Upper lobe of left lung (tissue), 4 donors: ENCODE data around the gene PARD6A.

Experiments
- CTCF ChIP-seq, 6 experiments: fragments of 450-650 bp in 4 of 6; fragments of 200-600 bp in 2 of 6; sonication (generic) in 2 of 6; IDR thresholded peaks; one replicate each; pipeline ENCODE4 v1.5.1; 2016 to 2019; ENCODE audit warnings: antibody characterized with exemption in 6 of 6
- POLR2A ChIP-seq, 4 donors: fragments of 450-650 bp; IDR thresholded peaks; one replicate each; pipeline ENCODE4 v1.5.1; 2016 to 2017; ENCODE audit warnings: antibody characterized with exemption in 4 of 4, mild to moderate bottlenecking in 2 of 4
- POLR2AphosphoS5 ChIP-seq, 2 donors: sonication (generic); formaldehyde crosslinking; IDR thresholded peaks; one replicate each; pipeline ENCODE4 v1.5.1; 2017; ENCODE audit warnings: antibody characterized with exemption in 2 of 2

- TF ChIP-seq POLR2A (IDR thresholded peaks at IDR 0.05): no peak
- no peak for TF ChIP-seq POLR2AphosphoS5 (IDR thresholded peaks at IDR 0.05)
- TF ChIP-seq CTCF (IDR thresholded peaks at IDR 0.05): no peak
Observed at GRCh38 chr16:67648088-67648763, 12.5 kb upstream of the PARD6A start.
